HepG2 (cell line): ENCODE measurements around the gene CDHR1. TPM values are rescaled to one million over a fixed set of nuclear protein-coding genes. Genes with fewer than 3 reads are reported as not detected.

Source experiments
- ATAC-seq: fragments of 200-7000 bp; cut with Tn5 transposase; 3 replicates; pipeline ENCODE4 v1.9.1; 2020; ENCODE audit warnings: mild to moderate bottlenecking, moderate library complexity
- BruUV-seq: library from RNA; stranded (reverse); fragments of 400-500 nt; replicated peaks from 2 replicates; lab custom pipeline; 2021; lab: Mats Ljungman, UMichigan
- CTCF ChIA-PET: fragments of 300-600 bp; formaldehyde crosslinking; extraction: SDS; loops from one replicate; lab custom pipeline; 2021; ENCODE audit warnings: low total read pairs, inconsistent platforms, low intra/inter-chr PET ratio; lab: Yijun Ruan, JAX
- POLR2A ChIA-PET: fragments of 350-600 bp; sonication (Branson Sonifier 250); formaldehyde crosslinking; loops from one replicate; lab custom pipeline; 2020; ENCODE audit warnings: antibody characterized with exemption, inconsistent platforms; lab: Yijun Ruan, JAX
- DNase-seq: peaks from one replicate; pipeline ENCODE4 v3.0.0-alpha.2; 2015; ENCODE audit warnings: low spot score
- FAIRE-seq: peaks from 3 replicates; lab custom pipeline; 2011; peaks lifted over from hg19 to GRCh38; lab: Jason Lieb, UNC
- H2AFZ ChIP-seq: one replicate; pipeline ENCODE4 v1.6.1; 2011; ENCODE audit warnings: low read length, inconsistent platforms
- H3K27ac ChIP-seq: fragments of 300-600 bp; 3 replicates; pipeline ENCODE4 v1.8.0; 2011; ENCODE audit warnings: mixed run types, mild to moderate bottlenecking, mixed read lengths, low read length, inconsistent platforms; ENCODE audit not compliant: insufficient read depth; ENCODE audit errors: extremely low read length
- H3K27me3 ChIP-seq, 2 experiments: fragments of 200-600 bp in 1 of 2; 2 replicates in 1 of 2; 3 replicates in 1 of 2; pipeline versions ENCODE4 v1.6.0 to v1.8.0; 2011; ENCODE audit warnings: low read length in 2 of 2, mild to moderate bottlenecking in 2 of 2, moderate library complexity in 2 of 2, inconsistent platforms in 1 of 2; ENCODE audit not compliant: insufficient read depth in 2 of 2, control insufficient read depth in 1 of 2
- H3K36me3 ChIP-seq, 2 experiments: fragments of 200-600 bp in 1 of 2; replicated peaks in 1 of 2; 2 replicates in 1 of 2; 3 replicates in 1 of 2; pipeline versions ENCODE4 v1.5.1 to v1.8.0; 2011; ENCODE audit warnings: low read length in 2 of 2, inconsistent platforms in 1 of 2; ENCODE audit not compliant: insufficient read depth in 2 of 2, control insufficient read depth in 1 of 2
- H3K4me1 ChIP-seq: 2 replicates; pipeline ENCODE4 v1.5.1; 2012; ENCODE audit warnings: low read length, inconsistent platforms; ENCODE audit not compliant: insufficient read depth
- H3K4me2 ChIP-seq: 2 replicates; pipeline ENCODE4 v1.6.0; 2011; ENCODE audit warnings: low read depth, low read length, inconsistent platforms
- H3K4me3 ChIP-seq, 3 experiments: fragments of 200-600 bp in 1 of 3; sonication (generic), shearing (Covaris generic) in 1 of 3; replicated peaks in 1 of 3; 2 replicates each; pipeline ENCODE4 v1.5.1; 2011 to 2016; ENCODE audit warnings: low read length in 3 of 3, inconsistent platforms in 2 of 3, low read depth in 2 of 3, mild to moderate bottlenecking in 2 of 3, control low read depth in 1 of 3, mixed read lengths in 1 of 3; ENCODE audit not compliant: insufficient read depth in 1 of 3
- H3K79me2 ChIP-seq: one replicate; pipeline ENCODE4 v1.6.1; 2011; ENCODE audit warnings: low read length, inconsistent platforms; ENCODE audit not compliant: insufficient read depth
- H3K9ac ChIP-seq: 2 replicates; pipeline ENCODE4 v1.6.0; 2011; ENCODE audit warnings: mild to moderate bottlenecking, low read depth, low read length, inconsistent platforms; ENCODE audit not compliant: insufficient read depth
- H3K9me3 ChIP-seq: 2 replicates; pipeline ENCODE4 v1.5.1; 2012; ENCODE audit warnings: mild to moderate bottlenecking, low read length
- H4K20me1 ChIP-seq: 2 replicates; pipeline ENCODE4 v1.6.0; 2011; ENCODE audit warnings: inconsistent platforms, mild to moderate bottlenecking, low read length, moderate library complexity; ENCODE audit not compliant: insufficient read depth
- ARID3A ChIP-seq: IDR thresholded peaks from 2 replicates; pipeline ENCODE4 v1.6.1; 2012; ENCODE audit warnings: low read depth, low read length, improper control_type of control experiment
- ELK4 ChIP-seq: sonication (generic); formaldehyde crosslinking; IDR thresholded peaks from 2 replicates; pipeline ENCODE4 v1.9.0; 2021; ENCODE audit warnings: missing genetic modification reagents, borderline replicate concordance
- FOXC1 ChIP-seq: sonication (generic); formaldehyde crosslinking; IDR thresholded peaks from 2 replicates; pipeline ENCODE4 v1.8.0; 2022; ENCODE audit warnings: mild to moderate bottlenecking, missing genetic modification reagents, borderline replicate concordance
- HINFP ChIP-seq: sonication (generic); formaldehyde crosslinking; IDR thresholded peaks from 2 replicates; pipeline ENCODE4 v1.4.0; 2020; ENCODE audit warnings: low read depth, mild to moderate bottlenecking, missing genetic modification reagents
- HOXD1 ChIP-seq: sonication (generic); formaldehyde crosslinking; IDR thresholded peaks from 2 replicates; pipeline ENCODE4 v1.5.0; 2020; ENCODE audit warnings: missing genetic modification reagents
- MNT ChIP-seq: fragments of 450-650 bp; IDR thresholded peaks from 2 replicates; pipeline ENCODE4 v1.6.1; 2016
- MTA3 ChIP-seq: sonication (generic); formaldehyde crosslinking; IDR thresholded peaks from 2 replicates; pipeline ENCODE4 v1.4.0; 2020; ENCODE audit warnings: missing genetic modification reagents
- NFYC ChIP-seq: IDR thresholded peaks from 2 replicates; pipeline ENCODE4 v1.6.1; 2016; ENCODE audit warnings: missing genetic modification reagents, missing compliant biosample characterization
- PCBP2 ChIP-seq: fragments of 200-400 bp; formaldehyde crosslinking; optimal IDR thresholded peaks from 2 replicates; pipeline ENCODE3; 2018; ENCODE audit warnings: low read length, low read depth; ENCODE audit not compliant: poor library complexity, severe bottlenecking
- REPIN1 ChIP-seq: sonication (generic); formaldehyde crosslinking; IDR thresholded peaks from 2 replicates; pipeline ENCODE4 v1.8.0; 2022; ENCODE audit warnings: missing genetic modification reagents, low read depth, mild to moderate bottlenecking, borderline replicate concordance
- TGIF2 ChIP-seq: IDR thresholded peaks from 2 replicates; pipeline ENCODE4 v1.6.1; 2016; ENCODE audit warnings: control low read depth, missing compliant biosample characterization
- ZBTB7A ChIP-seq: sonication (generic); formaldehyde crosslinking; IDR thresholded peaks from 2 replicates; pipeline ENCODE4 v1.8.0; 2022; ENCODE audit warnings: mild to moderate bottlenecking, missing genetic modification reagents
- ZNF276 ChIP-seq: sonication (generic); formaldehyde crosslinking; IDR thresholded peaks from 2 replicates; pipeline ENCODE4 v1.4.0; 2020; ENCODE audit warnings: mild to moderate bottlenecking, low read depth, missing genetic modification reagents
- ZNF792 ChIP-seq: IDR thresholded peaks from 2 replicates; pipeline ENCODE4 v1.6.1; 2016
- WGBS: methylation state at CpG from one replicate; pipeline ENCODE4 v1.1.6; 2017; ENCODE audit warnings: low lambda C conversion rate; 5-methylcytosine and 5-hydroxymethylcytosine counted together
- in situ Hi-C: cut with HindIII; loops from 2 replicates; pipeline ENCODE4 v1.10.0; 2017; ENCODE audit warnings: low pct_unique_long_range_greater_than_20kb; ENCODE audit not compliant: extremely low pct_ligation_motif_present
- intact Hi-C: fragments of 100-400 bp; cut with micrococcal nuclease; formaldehyde crosslinking; loops from one replicate; pipeline ENCODE4 v1.10.0; 2022; ENCODE audit not compliant: unreplicated experiment
- polyA plus RNA-seq, 8 experiments: library from polyadenylated mRNA; depleted of rRNA in 3 of 8; stranded (reverse) in 7 of 8; unstranded in 1 of 8; fragments of >200 nt; fragmentation: Illumina TruSeq in 4 of 8; extraction: Trizol in 4 of 8; gene quantifications; 2 replicates each; pipeline versions ENCODE4 v1.2.1 to v1.2.3, GENCODE V29; 2011 to 2016; ENCODE audit warnings: low read depth in 4 of 8, missing spikeins in 1 of 8, mixed read lengths in 1 of 8; ENCODE audit not compliant: insufficient read depth in 1 of 8
- total RNA-seq, 5 experiments: library from RNA; depleted of rRNA; stranded (reverse); fragments of >200 nt; fragmentation: Illumina TruSeq; extraction: Trizol; gene quantifications; 2 replicates each; pipeline ENCODE4 v1.2.3, GENCODE V29; 2016; ENCODE audit warnings: low read depth in 1 of 5

CDHR1 gene
- total and polyA plus RNA-seq, 2 of the 13 experiments (the other 11 are each of a cell fraction or from before 2014, with no cell fraction given) = 0.04 to 0.09 TPM

GRCh38 chr10:84238909-84239308 lies 44.6 kb downstream of the CDHR1 start (continued):
- no peak for TF ChIP-seq MTA3 (CRISPR knock-in tag)
- no peak for TF ChIP-seq ZNF792

- no TSS peak for BruUV-seq
- no peak for FAIRE-seq
- ATAC-seq = no peak
- CTCF ChIA-PET = no interaction called here
- H3K79me2 ChIP-seq = no peaks in the 10 kb centered on the region
- POLR2A ChIA-PET = no interaction called here
- no peaks in the 10 kb centered on the region for H4K20me1 ChIP-seq
- TF ChIP-seq TGIF2 (no peak), ELK4 (CRISPR knock-in tag) (no peak), HINFP (CRISPR knock-in tag) (no peak), REPIN1 (CRISPR knock-in tag) (no peak), ZNF276 (no peak), ZBTB7A (no peak), ARID3A (no peak), MNT (no peak), PCBP2 (no peak), NFYC (CRISPR knock-in tag) (no peak), FOXC1 (CRISPR knock-in tag) (no peak), HOXD1 (no peak)
- DNase-seq = no peak
- intact Hi-C loops (no loop called here), in situ Hi-C loops (no loop called here)
- no peak within 1 kb of the TSS for H2AFZ ChIP-seq
- no peak within 1 kb of the TSS for H3K4me2 ChIP-seq
- H3K27ac ChIP-seq = no peak within 1 kb of the TSS
- H3K36me3 ChIP-seq = no peaks in the 10 kb centered on the region
- no peaks in the 10 kb centered on the region for H3K9me3 ChIP-seq
- peaks cover 33% of the 10 kb centered on the region for H3K4me1 ChIP-seq
- H3K9ac ChIP-seq = no peak within 1 kb of the TSS
- H3K27me3 ChIP-seq = peaks cover 3 to 17% of the 10 kb centered on the region in 2 experiments; a peak in 3 of 5 replicates
- 20% methylated on average over 2 of the region's 13 CpGs for WGBS
- H3K4me3 ChIP-seq = no peak within 1 kb of the TSS
Measured at GRCh38 chr10:84241185-84241790, 47.0 kb downstream of the CDHR1 start, which contains the start of gene LRIT1. TSS of gene LRIT1 (minus strand) at chr10:84241546. CDS start at chr10:84241439, 107 bp downstream.
